ENCODE measurements around the gene PNKP. TPM values are rescaled to one million over a fixed set of nuclear protein-coding genes. Genes with fewer than 3 reads are reported as not detected.
A peak's percentile ranks its signal among the peaks of the same experiment; 100 is the strongest.

Gene PNKP
- total RNA-seq, 2 donors from 2014 or later = 146 to 205 TPM

DNA sequence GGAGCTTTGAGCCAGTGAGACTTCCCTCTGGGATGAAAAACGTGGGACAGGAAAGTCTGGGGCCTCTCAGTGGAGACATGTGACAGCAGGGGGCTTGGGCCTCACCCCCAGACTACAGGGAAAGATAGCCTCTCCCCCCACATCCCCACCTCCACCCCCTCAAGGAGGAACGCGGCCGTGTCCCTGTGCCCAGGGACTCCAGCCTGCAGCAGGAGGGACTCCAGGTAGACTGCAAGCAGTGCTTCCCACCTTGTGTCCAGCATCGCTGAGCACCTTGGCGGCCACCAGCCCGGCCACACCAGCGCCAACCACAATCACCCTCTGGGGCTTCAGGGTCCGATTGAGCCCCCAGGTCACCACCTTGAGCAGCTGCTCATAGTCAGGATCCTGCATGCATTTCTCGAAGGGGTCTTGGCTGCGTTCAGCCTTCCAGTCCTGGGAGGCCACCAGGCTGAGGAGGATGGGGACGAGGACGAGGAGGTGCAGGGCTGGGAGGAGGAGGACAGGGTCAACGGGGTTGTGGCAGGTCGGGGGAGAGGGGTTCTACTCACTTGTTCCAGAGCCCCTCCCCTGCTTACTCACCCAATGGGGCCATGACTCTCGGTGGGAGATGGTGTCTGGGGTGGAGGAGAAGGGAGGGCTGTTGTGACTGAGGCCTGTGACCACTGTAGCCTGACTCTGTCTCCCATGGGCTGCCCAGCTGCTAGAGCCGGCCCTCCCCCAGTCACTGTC is 28.4 kb upstream of the PNKP start:
- Mint-ChIP-seq H3K4me1 (ENCODE audit: low read depth in 2 of 2) (peaks cover 36 to 46% of the 10 kb centered on the region in 2 donors), H3K4me3 (peak overlapping the region; percentile 91), H3K36me3 (no peaks in the 10 kb centered on the region), H3K27me3 (peaks cover 0 to 2% of the 10 kb centered on the region in 2 donors), H3K9me3 (no peaks in the 10 kb centered on the region), H3K27ac (peak overlapping the region; percentile 80 to 89)
- ATAC-seq (no peak), DNase-seq (ENCODE audit: low spot score) (no peak)

DNA sequence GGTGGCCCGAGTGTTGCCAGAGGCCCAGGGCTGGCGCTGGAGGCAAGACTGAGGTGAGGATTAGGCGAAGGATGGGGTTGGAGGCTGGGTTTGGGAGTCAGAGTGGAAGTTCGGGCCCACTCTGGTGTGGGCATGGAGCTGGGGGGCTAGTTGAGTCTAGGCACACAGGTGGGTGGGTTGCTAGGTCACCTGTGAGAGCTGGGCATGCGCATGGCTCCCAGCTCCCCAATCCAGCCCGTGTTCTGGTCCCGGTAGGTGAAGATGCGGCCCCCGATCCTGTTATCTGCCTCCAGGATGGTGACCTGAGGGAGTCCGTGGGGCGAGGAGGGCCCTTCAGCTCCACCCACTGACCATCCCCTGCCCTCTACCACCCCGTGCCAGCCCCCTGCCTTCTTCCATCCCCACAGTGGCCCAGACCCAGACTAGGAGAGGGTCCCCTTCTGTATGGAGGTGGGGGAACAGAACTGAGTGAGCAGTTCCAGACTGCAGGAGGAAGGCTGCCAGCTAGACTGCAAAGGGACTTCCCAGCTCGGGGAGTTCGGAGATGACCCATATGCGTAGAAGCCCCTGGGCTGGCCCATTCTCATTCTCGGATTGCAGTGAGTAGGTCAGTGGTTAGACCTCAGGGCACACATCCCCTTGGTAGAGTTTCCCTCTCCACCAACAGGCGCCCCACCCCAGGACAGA is 27.6 kb upstream of the PNKP start:
- Mint-ChIP-seq H3K9me3 (no peaks in the 10 kb centered on the region), H3K27me3 (peaks cover 0 to 2% of the 10 kb centered on the region in 2 donors), H3K36me3 (no peaks in the 10 kb centered on the region), H3K4me3 (peak overlapping the region; percentile 58), H3K4me1 (ENCODE audit: low read depth in 2 of 2) (peaks cover 36 to 47% of the 10 kb centered on the region in 2 donors), H3K27ac (peak overlapping the region in 1 of 2 donors; percentile 89)
- ATAC-seq (peak; percentile 26 to 69), DNase-seq (ENCODE audit: low spot score) (no peak)

DNA sequence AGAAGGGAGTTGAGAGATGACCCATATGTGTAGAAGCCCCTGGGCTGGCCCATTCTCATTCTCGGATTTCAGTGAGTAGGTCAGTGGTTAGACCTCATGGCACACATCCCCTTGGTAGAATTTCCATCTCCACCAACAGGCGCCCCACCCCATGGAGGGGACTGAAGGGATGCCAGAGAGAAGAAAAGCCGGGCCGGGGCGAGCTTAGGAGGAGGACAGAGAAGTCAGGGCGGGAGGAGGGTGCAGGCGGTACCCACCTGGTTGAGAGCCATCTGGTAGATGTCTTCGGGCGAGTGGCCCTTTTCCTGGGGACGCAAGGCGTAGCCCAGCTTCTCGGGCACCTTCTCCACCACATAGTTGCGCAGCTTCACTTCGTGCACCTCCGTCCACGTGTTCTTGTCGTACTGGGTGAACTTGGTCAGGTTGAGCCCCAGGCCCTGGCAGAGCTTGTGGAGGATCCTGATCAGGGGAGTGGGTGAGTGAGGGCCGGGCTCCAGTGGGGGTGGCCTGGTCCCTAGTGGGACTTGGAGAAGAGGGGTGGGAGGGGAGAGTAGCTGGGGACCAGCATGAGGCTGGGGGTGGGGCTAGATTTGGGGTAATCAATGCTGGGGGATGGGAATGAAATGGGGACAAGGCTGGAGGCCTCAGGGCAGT is 26.8 kb upstream of the PNKP start:
- no peak for ATAC-seq
- no peak for DNase-seq (ENCODE audit: low spot score)
- Mint-ChIP-seq H3K27me3 (peaks cover 0 to 2% of the 10 kb centered on the region in 2 donors), H3K9me3 (no peaks in the 10 kb centered on the region), H3K27ac (peak overlapping the region in 1 of 2 donors; percentile 89), H3K4me3 (peak overlapping the region; percentile 58), H3K36me3 (no peaks in the 10 kb centered on the region), H3K4me1 (ENCODE audit: low read depth in 2 of 2) (peaks cover 36 to 47% of the 10 kb centered on the region in 2 donors)

- Mint-ChIP-seq H3K27me3 (peaks cover 0 to 2% of the 10 kb centered on the region in 2 donors), H3K4me1 (ENCODE audit: low read depth in 2 of 2) (peaks cover 33 to 44% of the 10 kb centered on the region in 2 donors), H3K36me3 (no peaks in the 10 kb centered on the region), H3K9me3 (no peaks in the 10 kb centered on the region), H3K4me3 (peak overlapping the region; percentile 20), H3K27ac (peak overlapping the region; percentile 15)
- ATAC-seq = no peak
- no peak for DNase-seq (ENCODE audit: low spot score)
Observed at GRCh38 chr19:49892716-49893115, 25.3 kb upstream of the PNKP start.

DNA sequence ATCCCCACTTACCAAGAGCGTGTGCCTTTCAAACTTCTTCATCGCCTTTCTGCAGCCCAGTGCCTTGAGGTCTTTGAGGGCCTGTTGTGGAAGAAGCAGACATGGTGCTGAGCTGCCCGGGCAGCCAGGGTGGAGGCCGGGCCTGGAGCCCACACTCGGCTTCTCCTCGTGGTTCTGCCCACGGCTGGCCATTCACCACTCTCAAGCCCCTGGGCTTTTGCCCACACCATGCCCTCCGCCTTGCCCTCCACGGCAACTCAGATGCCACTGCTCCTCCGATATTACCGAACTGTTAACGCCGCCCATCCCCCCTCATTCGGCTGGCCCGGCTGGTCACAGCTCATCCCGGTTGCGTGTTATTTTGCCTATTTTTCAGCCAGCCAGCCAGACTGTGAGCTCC is 24.0 kb upstream of the PNKP start:
- peaks cover 0 to 2% of the 10 kb centered on the region in 2 donors for H3K27me3 Mint-ChIP-seq
- H3K4me3 Mint-ChIP-seq = no peak overlapping the region
- no peaks in the 10 kb centered on the region for H3K36me3 Mint-ChIP-seq
- H3K27ac Mint-ChIP-seq = no peak overlapping the region
- peaks cover 20 to 31% of the 10 kb centered on the region in 2 donors for H3K4me1 Mint-ChIP-seq (ENCODE audit: low read depth in 2 of 2)
- DNase-seq (ENCODE audit: low spot score) = no peak
- H3K9me3 Mint-ChIP-seq = no peaks in the 10 kb centered on the region
- no peak for ATAC-seq

DNA sequence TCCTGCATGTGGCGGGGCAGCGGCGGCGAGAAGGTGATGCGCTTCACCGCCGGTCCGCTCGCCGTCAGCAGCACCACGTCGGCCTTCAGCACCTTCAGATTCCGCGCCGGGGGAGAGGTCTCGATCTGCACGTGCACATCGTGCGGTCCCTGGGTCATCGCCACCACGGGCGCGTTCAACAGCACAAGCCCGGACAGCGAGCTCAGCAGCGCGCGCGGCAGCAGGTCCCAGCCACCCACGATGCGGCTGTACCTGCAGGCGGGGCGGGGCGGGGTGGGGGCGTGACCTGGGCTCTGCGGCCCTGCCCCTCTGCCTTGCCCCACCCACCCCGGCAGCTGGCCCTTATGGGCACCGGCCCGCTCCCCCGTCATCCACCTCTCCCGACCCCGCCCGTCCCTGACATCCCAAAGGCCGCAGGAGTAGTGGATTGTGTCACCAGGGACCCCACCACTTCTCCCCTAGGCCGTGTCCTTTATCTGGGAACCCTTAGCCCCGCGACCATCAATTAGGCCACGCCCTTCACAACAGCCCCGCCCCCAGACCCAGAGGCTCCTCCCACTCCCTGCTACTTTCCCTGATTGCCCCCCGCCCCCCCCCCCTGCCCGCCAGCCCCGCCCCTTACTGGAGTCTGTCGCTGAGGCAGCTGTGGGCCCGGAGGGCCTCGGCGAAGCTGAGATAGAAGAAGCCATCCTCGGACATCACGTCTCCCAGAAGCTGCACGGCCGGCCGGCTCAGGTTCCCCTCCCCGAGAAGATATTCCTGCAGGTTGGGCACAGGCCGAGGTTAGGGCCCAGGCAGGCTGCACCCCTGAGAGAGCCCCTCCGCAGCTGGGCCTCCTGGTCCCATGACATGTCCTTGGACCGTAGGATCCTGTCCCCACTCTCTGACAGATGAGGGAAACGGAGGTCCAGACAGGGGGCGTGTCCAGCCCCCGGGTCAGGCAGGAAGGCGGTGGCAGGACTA is 23.3 kb upstream of the PNKP start:
- peaks cover 14 to 24% of the 10 kb centered on the region in 2 donors for H3K4me1 Mint-ChIP-seq (ENCODE audit: low read depth in 2 of 2)
- H3K27ac Mint-ChIP-seq = no peak overlapping the region
- H3K27me3 Mint-ChIP-seq = peaks cover 0 to 2% of the 10 kb centered on the region in 2 donors
- ATAC-seq (peak; percentile 64 to 80), DNase-seq (ENCODE audit: low spot score) (no peak)
- H3K4me3 Mint-ChIP-seq = peak overlapping the region; percentile 62
- no peaks in the 10 kb centered on the region for H3K36me3 Mint-ChIP-seq
- H3K9me3 Mint-ChIP-seq = no peaks in the 10 kb centered on the region

DNA sequence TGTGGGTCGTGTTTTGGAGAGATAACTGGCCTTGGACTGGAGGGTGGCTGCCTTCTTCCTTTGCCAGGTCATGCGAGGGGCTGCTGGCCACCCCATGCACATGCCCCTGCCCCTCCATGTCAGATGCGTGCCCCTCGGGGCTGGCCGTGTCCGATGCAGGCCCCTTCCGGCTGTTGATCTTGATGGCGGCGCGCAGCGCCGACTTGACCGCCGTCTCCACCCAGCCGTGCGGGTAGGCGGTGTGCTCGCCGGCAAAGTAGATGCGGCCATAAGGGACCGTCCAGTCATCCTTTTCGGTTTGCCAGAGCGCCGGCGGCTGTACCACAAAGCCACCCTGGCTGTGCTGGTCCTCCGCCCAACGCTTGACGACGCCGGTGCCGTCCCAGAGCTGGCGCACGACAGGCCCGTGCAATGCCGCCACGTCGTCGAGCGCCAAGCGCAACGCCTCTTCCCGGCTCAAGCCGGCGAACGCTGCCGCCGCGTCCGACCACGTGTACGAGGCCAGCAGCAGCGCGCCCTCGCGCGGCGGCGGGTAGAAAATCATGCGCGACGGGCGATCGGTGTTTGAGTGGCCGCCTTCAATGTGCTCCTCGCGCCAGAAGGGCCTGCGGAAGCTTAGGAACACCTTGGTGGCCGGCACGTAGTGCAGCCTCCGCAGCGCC is 22.4 kb upstream of the PNKP start:
- Mint-ChIP-seq H3K27ac (no peak overlapping the region), H3K36me3 (no peaks in the 10 kb centered on the region), H3K27me3 (peaks cover 0 to 2% of the 10 kb centered on the region in 2 donors), H3K4me3 (peak overlapping the region; percentile 62), H3K9me3 (no peaks in the 10 kb centered on the region), H3K4me1 (ENCODE audit: low read depth in 2 of 2) (peaks cover 14 to 21% of the 10 kb centered on the region in 2 donors)
- ATAC-seq (peak; percentile 70 to 83), DNase-seq (ENCODE audit: low spot score) (no peak)

DNA sequence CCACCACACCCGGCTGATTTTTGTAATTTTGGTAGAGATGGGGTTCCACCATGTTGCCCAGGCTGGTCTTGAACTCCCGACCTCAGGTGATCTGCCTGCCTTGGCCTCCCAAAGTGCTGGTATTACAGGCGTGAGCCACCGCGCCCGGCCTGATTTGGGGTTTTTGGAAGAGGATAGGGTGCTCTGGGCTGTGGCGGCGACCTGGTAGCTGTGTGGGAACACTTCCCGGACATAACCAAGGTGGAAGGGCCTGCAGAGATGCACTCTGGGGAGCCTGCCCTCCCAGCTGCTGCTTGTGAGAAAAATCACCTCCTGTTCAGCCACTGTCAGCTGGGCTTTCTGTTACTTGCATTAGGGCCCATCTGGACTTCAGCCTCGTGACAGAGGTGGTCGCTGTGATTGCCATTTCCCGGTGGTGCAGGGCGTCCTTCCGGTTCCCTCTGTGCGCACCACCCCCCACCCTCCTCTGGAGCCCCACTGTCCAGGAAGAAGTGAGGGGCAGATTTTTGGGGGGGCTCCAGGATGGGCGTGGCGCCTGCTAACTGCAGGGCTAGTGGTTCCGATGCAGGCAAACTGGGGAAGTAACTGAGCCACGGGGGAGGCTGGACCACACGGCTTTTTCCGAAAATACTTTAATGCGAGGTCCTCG is 21.8 kb upstream of the PNKP start:
- Mint-ChIP-seq H3K27ac (no peak overlapping the region), H3K4me1 (ENCODE audit: low read depth in 2 of 2) (peaks cover 14 to 15% of the 10 kb centered on the region in 2 donors), H3K27me3 (peaks cover 0 to 2% of the 10 kb centered on the region in 2 donors), H3K9me3 (no peaks in the 10 kb centered on the region), H3K36me3 (no peaks in the 10 kb centered on the region), H3K4me3 (no peak overlapping the region)
- no peak for DNase-seq (ENCODE audit: low spot score)
- ATAC-seq = no peak

DNA sequence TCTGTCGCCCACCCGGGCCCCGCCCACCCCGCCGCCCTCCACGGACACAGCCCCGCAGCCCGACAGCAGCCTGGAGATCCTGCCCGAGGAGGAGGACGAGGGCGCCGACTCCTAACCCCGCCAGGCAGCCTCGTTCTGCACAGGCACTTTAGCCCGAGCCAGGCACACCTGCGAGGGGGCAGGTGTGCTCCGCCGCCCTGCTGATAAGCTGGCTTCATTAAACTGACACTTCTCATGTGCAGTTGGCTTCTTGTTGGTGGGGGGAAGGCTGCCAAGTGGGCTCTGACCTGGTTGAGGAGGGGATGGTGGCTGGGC is 21.1 kb upstream of the PNKP start:
- no peaks in the 10 kb centered on the region for H3K9me3 Mint-ChIP-seq
- H3K4me1 Mint-ChIP-seq (ENCODE audit: low read depth in 2 of 2) = peaks cover 12 to 15% of the 10 kb centered on the region in 2 donors
- H3K27ac Mint-ChIP-seq = no peak overlapping the region
- H3K27me3 Mint-ChIP-seq = peaks cover 0 to 2% of the 10 kb centered on the region in 2 donors
- DNase-seq (ENCODE audit: low spot score) (no peak), ATAC-seq (no peak)
- H3K36me3 Mint-ChIP-seq = no peaks in the 10 kb centered on the region
- H3K4me3 Mint-ChIP-seq = no peak overlapping the region

GRCh38 chr19:49887665-49888509 is 20.5 kb upstream of the PNKP start:
- H3K36me3 Mint-ChIP-seq = no peaks in the 10 kb centered on the region
- no peak overlapping the region for H3K27ac Mint-ChIP-seq
- DNase-seq (ENCODE audit: low spot score) = no peak
- H3K4me3 Mint-ChIP-seq = no peak overlapping the region
- H3K27me3 Mint-ChIP-seq = peaks cover 0 to 2% of the 10 kb centered on the region in 2 donors
- peaks cover 6 to 11% of the 10 kb centered on the region in 2 donors for H3K4me1 Mint-ChIP-seq (ENCODE audit: low read depth in 2 of 2)
- no peak for ATAC-seq
- H3K9me3 Mint-ChIP-seq = no peaks in the 10 kb centered on the region

GRCh38 chr19:49887037-49887664 is 19.8 kb upstream of the PNKP start:
- Mint-ChIP-seq H3K4me3 (no peak overlapping the region), H3K27me3 (no peaks in the 10 kb centered on the region), H3K36me3 (no peaks in the 10 kb centered on the region), H3K4me1 (ENCODE audit: low read depth in 2 of 2) (peaks cover 0 to 7% of the 10 kb centered on the region in 2 donors), H3K9me3 (no peaks in the 10 kb centered on the region), H3K27ac (no peak overlapping the region)
- no peak for DNase-seq (ENCODE audit: low spot score)
- ATAC-seq = no peak

All from natural killer cell treated with Interleukin-12 subunit alpha and Interleukin-12 subunit beta and Interleukin-15 and Interleukin-18, amount 100 ng/mL, for 72 hours (primary cell).